GM12892 (cell line): ENCODE measurements around the gene PPM1L.
"Not testable (repeated sequence)": the region's sequence is repeated elsewhere in the genome, so short reads cannot be mapped to it uniquely, and the experiment has no call there.

Experiments
- DNase-seq: peaks from one replicate; pipeline ENCODE4 v3.0.0; 2011; ENCODE audit not compliant: insufficient read length
- FAIRE-seq: peaks from 2 replicates; lab custom pipeline; 2011; peaks lifted over from hg19 to GRCh38; lab: Jason Lieb, UNC
- POLR2A ChIP-seq: IDR thresholded peaks from 2 replicates; pipeline ENCODE4 v1.6.1; 2011; ENCODE audit warnings: low read depth, low read length, control low read depth
- POLR2AphosphoS5 ChIP-seq: IDR thresholded peaks from 2 replicates; pipeline ENCODE4 v1.6.1; 2011; ENCODE audit warnings: low read depth, low read length, control low read depth
- TAF1 ChIP-seq: IDR thresholded peaks from 2 replicates; pipeline ENCODE4 v1.6.1; 2011; ENCODE audit warnings: low read depth, mild to moderate bottlenecking, control low read depth, low read length, borderline replicate concordance

PPM1L gene

GRCh38 chr3:161014843-161015749 lies 259.1 kb downstream of the PPM1L start:
- no peak for FAIRE-seq
- no peak for DNase-seq
- TF ChIP-seq TAF1 (no peak), POLR2AphosphoS5 (no peak), POLR2A (no peak)

- TF ChIP-seq POLR2A (no peak), POLR2AphosphoS5 (no peak), TAF1 (no peak)
- no peak for FAIRE-seq
- DNase-seq = no peak
Observed at GRCh38 chr3:161016417-161017313, 260.6 kb downstream of the PPM1L start.

GRCh38 chr3:161017971-161018370 lies 261.9 kb downstream of the PPM1L start:
- TF ChIP-seq POLR2A (no peak), POLR2AphosphoS5 (no peak), TAF1 (no peak)
- FAIRE-seq = no peak
- no peak for DNase-seq

GRCh38 chr3:161020256-161020655 lies 264.2 kb downstream of the PPM1L start:
- TF ChIP-seq POLR2A = no peak
- TF ChIP-seq TAF1 = no peak
- TF ChIP-seq POLR2AphosphoS5 = no peak
- FAIRE-seq (no peak), DNase-seq (no peak)

- FAIRE-seq (no peak), DNase-seq (no peak)
- TF ChIP-seq POLR2AphosphoS5 (no peak), POLR2A (no peak), TAF1 (no peak)
Observed at GRCh38 chr3:161025911-161026310, 269.9 kb downstream of the PPM1L start.

- TF ChIP-seq TAF1 (no peak), POLR2A (no peak), POLR2AphosphoS5 (no peak)
Observed at GRCh38 chr3:161026612-161027510, 270.8 kb downstream of the PPM1L start.

GRCh38 chr3:161028555-161029153 lies 272.6 kb downstream of the PPM1L start:
- no peak for FAIRE-seq
- TF ChIP-seq POLR2AphosphoS5 = no peak
- TF ChIP-seq TAF1 = no peak
- no peak for TF ChIP-seq POLR2A
- DNase-seq = no peak

More at GRCh38 chr3:161026612-161027510, 270.8 kb downstream of the PPM1L start:
- no peak for DNase-seq
- no peak for FAIRE-seq

GRCh38 chr3:161031134-161031533 lies 275.1 kb downstream of the PPM1L start:
- TF ChIP-seq POLR2A = no peak
- no peak for TF ChIP-seq TAF1
- no peak for TF ChIP-seq POLR2AphosphoS5
- DNase-seq (no peak), FAIRE-seq (no peak)

- peak; percentile 36 for FAIRE-seq
- DNase-seq = not testable (repeated sequence)
Observed at GRCh38 chr3:161034913-161035550, 279.0 kb downstream of the PPM1L start.

- FAIRE-seq (no peak), DNase-seq (no peak)
- TF ChIP-seq POLR2A (no peak), POLR2AphosphoS5 (no peak), TAF1 (no peak)
Observed at GRCh38 chr3:161035711-161036110, 279.7 kb downstream of the PPM1L start.
